Breast epithelium (tissue), 3 donors: ENCODE data around the gene ZMIZ2.

ENCODE experiments used
- POLR2AphosphoS5 ChIP-seq, 3 donors: sonication (generic); formaldehyde crosslinking; IDR thresholded peaks; one replicate each; pipeline ENCODE4 v1.6.1; 2017; ENCODE audit warnings: antibody characterized with exemption in 3 of 3
- TF ChIP-seq, protein P1 (sequence below), 3 donors: fragments of 450-650 bp; IDR thresholded peaks; one replicate each; pipeline ENCODE4 v1.5.1; 2016 to 2017; ENCODE audit warnings: antibody characterized with exemption in 3 of 3, mild to moderate bottlenecking in 3 of 3, moderate library complexity in 3 of 3

DNA sequence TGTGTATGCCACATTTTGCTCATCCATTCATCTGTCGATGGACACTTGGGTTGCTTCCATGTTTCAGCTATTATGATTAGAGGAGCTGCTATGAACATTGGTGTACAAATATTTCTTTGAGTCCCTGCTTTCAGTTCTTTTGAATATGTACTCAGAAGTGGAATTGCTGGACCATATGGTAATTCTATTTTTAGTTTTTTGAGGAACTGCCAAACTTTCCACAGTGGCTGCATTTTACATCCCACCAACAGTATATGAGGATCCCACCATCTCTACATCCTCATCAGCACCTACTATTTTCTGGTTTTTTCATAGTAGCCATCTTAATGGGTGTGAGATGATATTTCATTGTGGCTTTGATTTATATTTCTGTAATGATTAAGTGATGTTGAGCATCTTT, 44.7 kb upstream of the ZMIZ2 start:
- TF ChIP-seq, protein P1, sequence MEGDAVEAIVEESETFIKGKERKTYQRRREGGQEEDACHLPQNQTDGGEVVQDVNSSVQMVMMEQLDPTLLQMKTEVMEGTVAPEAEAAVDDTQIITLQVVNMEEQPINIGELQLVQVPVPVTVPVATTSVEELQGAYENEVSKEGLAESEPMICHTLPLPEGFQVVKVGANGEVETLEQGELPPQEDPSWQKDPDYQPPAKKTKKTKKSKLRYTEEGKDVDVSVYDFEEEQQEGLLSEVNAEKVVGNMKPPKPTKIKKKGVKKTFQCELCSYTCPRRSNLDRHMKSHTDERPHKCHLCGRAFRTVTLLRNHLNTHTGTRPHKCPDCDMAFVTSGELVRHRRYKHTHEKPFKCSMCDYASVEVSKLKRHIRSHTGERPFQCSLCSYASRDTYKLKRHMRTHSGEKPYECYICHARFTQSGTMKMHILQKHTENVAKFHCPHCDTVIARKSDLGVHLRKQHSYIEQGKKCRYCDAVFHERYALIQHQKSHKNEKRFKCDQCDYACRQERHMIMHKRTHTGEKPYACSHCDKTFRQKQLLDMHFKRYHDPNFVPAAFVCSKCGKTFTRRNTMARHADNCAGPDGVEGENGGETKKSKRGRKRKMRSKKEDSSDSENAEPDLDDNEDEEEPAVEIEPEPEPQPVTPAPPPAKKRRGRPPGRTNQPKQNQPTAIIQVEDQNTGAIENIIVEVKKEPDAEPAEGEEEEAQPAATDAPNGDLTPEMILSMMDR (IDR thresholded peaks at IDR 0.05): no peak
- TF ChIP-seq POLR2AphosphoS5 (IDR thresholded peaks at IDR 0.05): no peak
